WI38 (cell line): Measurements from ENCODE around the gene NME5.

Experiments
- H3K4me3 ChIP-seq: 2 replicates; pipeline ENCODE4 v1.5.1; 2011; ENCODE audit warnings: low read depth, mild to moderate bottlenecking, control low read depth, low read length
- CTCF ChIP-seq: IDR thresholded peaks from 2 replicates; pipeline ENCODE4 v1.5.1; 2012; ENCODE audit warnings: low read depth, mild to moderate bottlenecking, control low read depth, low read length

Gene NME5

GRCh38 chr5:138138949-138139780, at the start of gene NME5:
Gene NME5, minus strand, starts transcription at chr5:138139428. Its CDS starts 648 bp downstream, at chr5:138138780.
- no peak for TF ChIP-seq CTCF

GRCh38 chr5:138188626-138189025, 49.4 kb upstream of the NME5 start:
- no peak for TF ChIP-seq CTCF
- H3K4me3 ChIP-seq, result no peak overlapping the region

More at GRCh38 chr5:138138949-138139780, at the start of gene NME5:
- H3K4me3 ChIP-seq, result 0 out of 2 replicates have a peak within 1 kb of the TSS, but pooled peaks have one; percentile 34

GRCh38 chr5:138186002-138186447, 46.8 kb upstream of the NME5 start:
- no peak for TF ChIP-seq CTCF
- H3K4me3 ChIP-seq, result no peak overlapping the region

- no peak for TF ChIP-seq CTCF
- no peak overlapping the region for H3K4me3 ChIP-seq
Observed at GRCh38 chr5:138182808-138183207, 43.6 kb upstream of the NME5 start.

- H3K4me3 ChIP-seq, result no peak overlapping the region
- no peak for TF ChIP-seq CTCF
Observed at GRCh38 chr5:138180841-138181240, 41.6 kb upstream of the NME5 start.

GRCh38 chr5:138180183-138180782, 41.1 kb upstream of the NME5 start:
- peak overlapping the region; percentile 87 for H3K4me3 ChIP-seq
- peak; percentile 27; the same call in 1 of the 2 replicates for TF ChIP-seq CTCF
